Measurements from ENCODE around the gene BBS10. TPM values are rescaled to one million over a fixed set of nuclear protein-coding genes. Genes with fewer than 3 reads are reported as not detected.

BBS10 gene
- total and polyA plus RNA-seq, 9 of the 15 experiments (the other 6 are each of a cell fraction or from before 2014, with no cell fraction given), result 2.3 to 14.9 (median 5.9) TPM

DNA sequence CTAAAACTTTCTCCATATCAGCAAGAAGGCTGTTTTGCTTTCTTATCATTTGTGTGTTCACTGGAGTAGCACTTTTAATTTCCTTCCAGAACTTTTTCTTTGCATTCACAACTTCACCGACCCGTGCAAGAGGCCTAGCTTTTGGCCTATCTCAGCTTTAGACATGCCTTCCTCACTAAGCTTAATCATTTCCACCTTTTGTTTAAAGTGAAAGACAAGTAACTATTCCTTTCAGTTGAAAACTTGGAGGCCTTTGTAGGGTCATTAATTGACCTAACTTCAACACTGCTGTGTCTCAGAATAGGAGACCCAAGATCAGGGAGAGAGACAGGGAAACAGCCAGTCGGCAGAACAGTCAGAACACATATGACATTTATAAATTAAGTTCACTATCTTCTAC is 39.3 kb downstream of the BBS10 start:
- Histone ChIP-seq H3K4me2 (ENCODE audit: insufficient read depth, low read length) (no peak overlapping the region), H3K9me1 (ENCODE audit: control insufficient read depth, insufficient read depth, low read length) (no peaks in the 10 kb centered on the region), H3K9me3 (replicated peaks; ENCODE audit: control insufficient read depth, insufficient read depth, low read depth, low read length) (no peaks in the 10 kb centered on the region), H3K4me3 (no peak overlapping the region), H2AFZ (ENCODE audit: low read depth, low read length) (no peak overlapping the region), H3K9ac (ENCODE audit: insufficient read depth in 1 of 2, low read depth in 2 of 2, low read length in 2 of 2) (no peak overlapping the region), H3K4me1 (replicated peaks in 1 of 2; ENCODE audit: control insufficient read depth in 2 of 2, insufficient read depth in 2 of 2, low read length in 2 of 2) (peaks cover 0 to 9% of the 10 kb centered on the region in 2 experiments; a peak in 1 of 5 replicates), H3K27ac (ENCODE audit: extremely low read depth, low read depth, low read length) (no peak overlapping the region), H4K20me1 (replicated peaks; ENCODE audit: control insufficient read depth, insufficient read depth, low read length) (no peaks in the 10 kb centered on the region), H3K79me2 (ENCODE audit: control insufficient read depth, insufficient read depth, low read length) (no peaks in the 10 kb centered on the region), H3K36me3 (ENCODE audit: control insufficient read depth, insufficient read depth, low read length) (no peaks in the 10 kb centered on the region), H3K27me3 (ENCODE audit: control insufficient read depth in 2 of 2, insufficient read depth in 2 of 2, low read length in 2 of 2) (no peaks in the 10 kb centered on the region)
- intact Hi-C loops (cut with micrococcal nuclease), result loop anchor here (5.0 kb wide), 1 partner anchor 38 kb away; the partner anchor contains the start of gene BBS10
- ChIA-PET CTCF (ENCODE audit: low intra/inter-chr PET ratio) (no interaction called here), POLR2A (no interaction called here)
- ATAC-seq (no peak), DNase-seq (ENCODE audit: extremely low read depth in 1 of 4, low spot score in 3 of 4) (no peak), FAIRE-seq (no peak)
- BruUV-seq (replicated peaks), result no TSS peak
- in situ Hi-C loops (cut with MboI), result no loop called here
- no peak for TF ChIP-seq FUS (optimal IDR thresholded peaks at IDR 0.05; ENCODE audit: low read depth, low read length)
- WGBS (ENCODE audit: insufficient coverage, low coverage, missing lambda C conversion rate), result 11% methylated on average over 3 of the region's 3 CpGs

DNA sequence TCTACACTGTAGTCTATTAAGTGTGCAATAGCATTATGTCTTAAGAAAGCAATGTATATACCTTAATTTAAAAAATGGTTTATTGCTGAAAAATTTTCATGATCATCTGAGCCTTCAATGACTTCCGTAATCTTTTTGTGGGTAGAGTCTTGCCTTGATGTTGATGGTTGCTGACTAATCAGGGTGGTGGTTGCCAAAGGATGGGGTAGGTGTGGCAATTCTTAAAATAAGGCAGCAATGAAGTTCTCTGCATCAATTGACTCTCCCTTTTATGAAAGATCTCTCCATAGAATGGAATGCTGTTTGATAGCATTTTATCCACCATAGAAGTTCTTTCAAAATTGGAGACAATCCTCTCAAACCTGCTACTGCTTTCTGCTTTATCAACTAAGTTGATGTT is 41.1 kb downstream of the BBS10 start:
- TF ChIP-seq LARP7 (IDR thresholded peaks at IDR 0.05) (no peak), ZNF830 (CRISPR knock-in tag; IDR thresholded peaks at IDR 0.05) (no peak), ZNF134 (CRISPR knock-in tag; conservative IDR thresholded peaks at IDR 0.05) (peak; percentile 58), ZKSCAN1 (IDR thresholded peaks at IDR 0.05; ENCODE audit: low read depth, low read length) (no peak)
- FAIRE-seq, result no peak
- Histone ChIP-seq H2AFZ (ENCODE audit: low read depth, low read length) (no peak overlapping the region), H3K4me1 (replicated peaks in 1 of 2; ENCODE audit: control insufficient read depth in 2 of 2, insufficient read depth in 2 of 2, low read length in 2 of 2) (peaks cover 0 to 10% of the 10 kb centered on the region in 2 experiments; a peak in 1 of 5 replicates), H3K9ac (ENCODE audit: insufficient read depth in 1 of 2, low read depth in 2 of 2, low read length in 2 of 2) (no peak overlapping the region), H4K20me1 (replicated peaks; ENCODE audit: control insufficient read depth, insufficient read depth, low read length) (no peaks in the 10 kb centered on the region), H3K9me3 (replicated peaks; ENCODE audit: control insufficient read depth, insufficient read depth, low read depth, low read length) (no peaks in the 10 kb centered on the region), H3K79me2 (ENCODE audit: control insufficient read depth, insufficient read depth, low read length) (no peaks in the 10 kb centered on the region), H3K9me1 (ENCODE audit: control insufficient read depth, insufficient read depth, low read length) (no peaks in the 10 kb centered on the region), H3K27me3 (ENCODE audit: control insufficient read depth in 2 of 2, insufficient read depth in 2 of 2, low read length in 2 of 2) (no peaks in the 10 kb centered on the region), H3K27ac (ENCODE audit: extremely low read depth, low read depth, low read length) (no peak overlapping the region), H3K4me3 (no peak overlapping the region), H3K4me2 (ENCODE audit: insufficient read depth, low read length) (no peak overlapping the region), H3K36me3 (ENCODE audit: control insufficient read depth, insufficient read depth, low read length) (no peaks in the 10 kb centered on the region)
- BruUV-seq (replicated peaks), result no TSS peak
- in situ Hi-C loops (cut with MboI) (no loop called here), intact Hi-C loops (cut with micrococcal nuclease) (loop anchor here (5.0 kb wide), 1 partner anchor 40 kb away; the partner anchor contains the start of gene BBS10)
- ChIA-PET POLR2A (no interaction called here), CTCF (ENCODE audit: low intra/inter-chr PET ratio) (no interaction called here)
- DNase-seq (ENCODE audit: extremely low read depth in 1 of 4, low spot score in 3 of 4), result no peak
- WGBS (ENCODE audit: insufficient coverage, low coverage, missing lambda C conversion rate), result 36% methylated on average over 1 of the region's 1 CpG
- no peak for ATAC-seq
